ENCODE data around the gene IGF1R.

IGF1R gene

GRCh38 chr15:98930576-98930975 is 282.2 kb downstream of the IGF1R start:
- no peak for DNase-seq

- DNase-seq: no peak
Observed at GRCh38 chr15:98931004-98931403, 282.7 kb downstream of the IGF1R start.

DNA sequence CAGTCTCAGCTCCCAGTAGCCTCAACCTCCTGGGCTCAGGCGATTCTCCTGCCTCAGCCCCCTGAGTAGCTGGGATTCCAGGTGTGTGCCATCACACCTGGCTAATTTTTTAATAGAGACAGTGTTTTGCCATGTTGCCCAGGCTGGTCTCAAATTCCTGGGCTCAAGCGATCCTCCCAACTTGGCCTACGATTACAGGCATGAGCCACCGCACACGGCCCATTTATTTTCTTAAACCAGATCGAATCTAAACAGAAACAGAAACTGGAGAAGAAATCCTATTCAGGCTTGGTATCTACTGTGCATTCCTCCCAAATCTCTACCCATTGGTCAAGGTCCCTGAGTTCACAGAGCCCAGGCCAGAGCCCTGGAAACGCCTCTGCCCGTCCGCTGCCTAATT is 285.1 kb downstream of the IGF1R start:
- DNase-seq: no peak

- no peak for DNase-seq
Observed at GRCh38 chr15:98935736-98936135, 287.4 kb downstream of the IGF1R start.

GRCh38 chr15:98937413-98938104 is 289.2 kb downstream of the IGF1R start:
- no peak for DNase-seq

DNA sequence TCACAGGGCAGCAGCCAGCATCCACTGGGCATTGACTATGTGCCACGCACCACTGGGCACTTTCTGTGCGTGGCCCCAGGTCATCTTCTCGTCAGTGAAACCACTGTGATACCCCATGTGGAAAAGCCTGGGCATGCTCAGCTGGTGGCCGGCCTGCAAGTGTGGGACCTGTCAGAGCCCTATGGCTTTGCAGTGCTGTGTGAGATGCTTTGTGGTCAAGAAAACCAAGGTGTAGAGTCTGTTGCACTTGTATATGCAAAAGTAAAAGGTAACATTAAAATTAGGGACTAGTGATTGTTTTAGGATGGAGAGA is 289.7 kb downstream of the IGF1R start:
- no peak for DNase-seq

GRCh38 chr15:98938799-98939198 is 290.5 kb downstream of the IGF1R start:
- no peak for DNase-seq

- no peak for DNase-seq
Observed at GRCh38 chr15:98939311-98940080, 291.2 kb downstream of the IGF1R start.

GRCh38 chr15:98941595-98942255 is 293.4 kb downstream of the IGF1R start:
- DNase-seq: no peak

- no peak for DNase-seq
Observed at GRCh38 chr15:98942431-98942830, 294.1 kb downstream of the IGF1R start.

DNA sequence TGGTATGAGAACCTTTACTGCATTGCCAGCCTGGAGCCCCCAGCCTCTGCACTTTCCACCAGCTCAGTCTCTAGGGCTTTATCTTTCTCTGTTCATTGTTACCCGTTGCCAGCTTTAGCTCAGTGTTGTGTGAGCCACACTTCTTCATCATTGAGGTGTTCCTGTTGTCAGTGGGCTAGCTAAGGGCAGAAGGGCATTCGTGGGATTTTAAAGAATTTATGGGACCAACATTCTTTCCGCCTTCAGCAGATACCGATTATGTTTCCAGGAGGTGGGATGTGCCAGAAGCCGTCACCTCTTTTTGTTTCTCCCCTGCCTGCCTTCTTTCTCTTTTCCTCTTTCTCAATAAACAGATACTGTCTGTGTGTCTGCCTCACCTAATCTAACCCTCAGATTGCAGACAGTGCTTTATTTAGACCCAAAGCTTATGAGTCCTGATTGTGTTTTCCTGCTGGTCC is 294.7 kb downstream of the IGF1R start:
- DNase-seq: no peak

- DNase-seq: no peak
Observed at GRCh38 chr15:98943601-98944151, 295.3 kb downstream of the IGF1R start.

DNA sequence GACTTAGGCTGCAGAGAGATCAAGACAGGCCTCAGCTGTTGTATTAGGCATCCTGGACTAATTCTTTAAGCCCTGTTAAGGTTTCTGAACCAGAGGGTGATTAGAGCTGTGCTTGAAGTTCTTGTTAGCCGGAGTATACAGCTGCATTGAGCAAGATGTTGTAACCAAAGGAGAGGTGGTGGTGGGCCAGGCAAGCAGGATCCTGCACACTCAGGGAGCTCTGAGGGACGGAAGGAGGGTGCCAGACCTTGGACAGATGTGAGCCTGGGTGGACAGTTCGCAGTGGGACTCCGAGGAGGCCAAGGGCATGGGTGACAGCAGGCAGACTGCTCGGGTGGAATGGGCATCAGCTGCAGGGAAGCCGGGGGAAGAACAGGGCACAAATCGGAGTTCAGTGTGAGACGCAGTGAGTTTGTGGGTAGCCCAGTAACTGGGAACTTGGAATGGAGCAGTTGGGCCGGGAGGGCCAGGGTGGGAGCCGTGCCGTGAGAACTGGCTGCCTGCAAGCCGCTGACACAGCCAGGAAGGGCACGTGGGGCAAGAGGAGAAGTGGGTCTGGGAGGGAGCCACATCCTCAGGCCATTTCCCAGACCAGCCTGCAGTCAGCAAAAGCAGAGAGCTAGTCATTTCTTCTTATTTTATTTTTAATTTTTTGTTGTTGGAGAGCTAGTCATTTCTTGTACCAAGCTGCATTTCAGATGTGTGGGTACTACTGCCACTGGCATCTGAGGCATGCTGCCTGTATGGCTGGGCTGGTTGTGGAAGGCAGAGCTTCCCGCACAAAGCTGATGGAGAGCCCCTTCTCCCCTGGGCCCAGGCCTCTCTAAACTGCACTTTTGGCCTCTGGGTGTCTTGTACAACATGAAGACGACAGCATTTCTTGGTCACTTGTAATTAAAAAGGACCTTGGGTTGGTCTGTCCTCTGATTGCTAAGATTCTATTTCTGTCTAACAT is 298.2 kb downstream of the IGF1R start:
- no peak for DNase-seq

DNA sequence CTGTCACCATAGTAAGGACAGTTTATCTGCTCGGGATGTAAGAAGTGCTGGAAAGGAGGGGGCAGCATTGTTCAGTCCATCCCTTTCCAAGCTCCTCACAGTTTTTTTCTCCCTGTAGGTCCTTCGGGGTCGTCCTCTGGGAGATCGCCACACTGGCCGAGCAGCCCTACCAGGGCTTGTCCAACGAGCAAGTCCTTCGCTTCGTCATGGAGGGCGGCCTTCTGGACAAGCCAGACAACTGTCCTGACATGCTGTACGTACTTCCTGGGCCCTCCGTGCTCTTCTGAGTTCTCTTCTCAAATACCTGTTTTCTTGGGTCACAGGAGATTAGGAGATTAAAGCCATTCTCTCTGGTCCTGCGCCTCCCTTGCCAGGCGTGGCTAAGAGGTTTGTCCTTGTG is 300.1 kb downstream of the IGF1R start:
- no peak for DNase-seq

- DNase-seq: no peak
Observed at GRCh38 chr15:98948941-98949340, 300.6 kb downstream of the IGF1R start.

DNA sequence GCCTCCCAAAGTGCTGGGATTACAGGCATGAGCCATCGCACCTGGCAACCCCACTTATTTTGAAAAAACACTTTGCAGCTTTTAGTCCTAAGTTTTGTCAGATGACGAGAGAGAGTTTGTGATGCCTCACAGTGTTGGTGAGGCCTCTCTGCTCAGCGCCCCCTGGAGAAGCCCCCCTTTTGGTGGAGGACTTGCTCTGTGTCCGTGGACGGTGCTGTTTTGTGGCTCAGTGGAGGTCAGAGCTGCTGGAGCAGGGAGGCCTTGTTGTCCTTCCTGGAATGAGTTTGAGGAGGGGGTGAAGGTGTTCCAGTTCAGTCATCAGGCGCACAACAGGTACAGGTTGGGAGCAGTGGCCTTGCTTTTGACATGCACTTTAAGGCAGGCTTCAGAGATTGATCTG is 301.3 kb downstream of the IGF1R start:
- no peak for DNase-seq

- no peak for DNase-seq
Observed at GRCh38 chr15:98950248-98950647, 301.9 kb downstream of the IGF1R start.

DNA sequence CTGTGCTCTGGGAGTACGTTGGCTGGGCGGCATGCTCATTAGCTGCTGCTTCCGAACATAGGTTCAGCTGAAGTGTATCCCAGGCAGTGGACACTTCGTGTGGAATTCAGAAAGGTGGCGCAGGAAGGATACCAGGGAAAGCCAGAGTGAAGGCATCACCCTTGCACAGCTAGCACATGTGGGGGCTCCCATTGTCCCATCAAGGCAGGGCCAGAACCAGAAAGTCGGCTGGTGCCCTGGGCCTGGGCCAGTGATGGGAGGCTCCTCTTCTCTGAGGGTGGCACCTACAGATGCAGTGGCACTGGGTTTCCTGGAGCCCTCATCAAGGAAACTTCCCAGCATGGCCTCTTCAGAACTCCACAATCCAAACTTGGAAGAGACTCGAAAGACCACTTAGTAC is 302.7 kb downstream of the IGF1R start:
- DNase-seq: no peak

GRCh38 chr15:98951493-98952320 is 303.4 kb downstream of the IGF1R start:
- DNase-seq: no peak

GRCh38 chr15:98952381-98952803 is 304.1 kb downstream of the IGF1R start:
- DNase-seq: no peak

DNA sequence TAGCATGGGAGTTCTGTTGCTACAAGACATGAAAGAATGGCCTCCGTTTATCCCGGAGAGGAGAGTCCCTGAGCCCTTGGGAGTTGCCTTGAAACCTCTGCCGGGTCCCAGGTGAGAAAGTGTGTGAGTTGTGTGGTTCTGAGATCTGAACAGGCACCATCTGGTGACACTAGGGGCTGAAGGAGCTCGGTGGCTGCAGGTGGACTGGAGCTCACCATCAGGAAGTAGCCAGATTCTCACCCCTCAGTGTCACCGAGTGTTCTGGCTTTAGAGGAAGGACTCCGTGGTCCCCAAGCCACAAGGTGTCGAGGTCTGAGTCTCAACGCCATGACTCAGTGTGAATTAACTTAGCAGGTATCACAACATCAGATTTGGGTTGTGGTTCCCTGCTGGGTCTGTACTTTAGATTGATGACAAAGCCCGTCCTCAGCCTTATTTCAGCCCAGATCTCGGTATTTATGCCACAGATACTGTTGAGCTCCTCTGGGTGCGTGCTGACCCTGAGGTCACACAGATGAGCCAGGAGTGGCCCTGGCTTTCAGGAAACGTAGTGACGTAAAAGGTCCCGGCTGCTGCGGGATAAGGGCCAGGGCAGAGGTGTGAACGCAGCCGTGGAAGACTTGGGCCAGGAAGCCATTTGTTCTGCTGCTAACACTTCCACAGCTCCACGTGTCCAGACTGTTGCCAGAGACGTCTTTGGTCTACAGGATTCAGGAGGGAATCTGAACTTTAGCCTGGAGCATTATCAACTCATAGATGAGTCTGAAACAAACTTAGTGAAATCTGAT is 304.9 kb downstream of the IGF1R start:
- no peak for DNase-seq
